HUES64 (cell line): ENCODE measurements around the gene ZNF248.
"Not testable (repeated sequence)": the region's sequence is repeated elsewhere in the genome, so short reads cannot be mapped to it uniquely, and the experiment has no call there.

Experiments used
- H3K27ac ChIP-seq: 2 replicates; pipeline ENCODE4 v1.7.0; 2013; ENCODE audit warnings: low read depth, low read length, inconsistent platforms
- H3K27me3 ChIP-seq: 2 replicates; pipeline ENCODE4 v1.6.1; 2013; ENCODE audit warnings: mild to moderate bottlenecking, low read length; ENCODE audit not compliant: insufficient read depth
- H3K36me3 ChIP-seq: 2 replicates; pipeline ENCODE4 v1.6.1; 2013; ENCODE audit warnings: mild to moderate bottlenecking, low read length; ENCODE audit not compliant: insufficient read depth
- H3K4me1 ChIP-seq: 2 replicates; pipeline ENCODE4 v1.6.1; 2013; ENCODE audit warnings: mild to moderate bottlenecking, low read length, moderate library complexity; ENCODE audit not compliant: insufficient read depth
- H3K4me3 ChIP-seq: 2 replicates; pipeline ENCODE4 v1.5.1; 2013; ENCODE audit warnings: mild to moderate bottlenecking, low read length, moderate library complexity
- H3K9ac ChIP-seq: 2 replicates; pipeline ENCODE4 v1.6.1; 2013; ENCODE audit warnings: mild to moderate bottlenecking, low read depth, low read length
- H3K9me3 ChIP-seq: 2 replicates; pipeline ENCODE4 v1.6.1; 2013; ENCODE audit warnings: low read depth, low read length; ENCODE audit not compliant: insufficient read depth
- WGBS: fragments of 150-250, 120-280 bp; methylation state at CpG from one replicate; pipeline ENCODE4 v1.1.7; 2013; ENCODE audit warnings: missing lambda C conversion rate; 5-methylcytosine and 5-hydroxymethylcytosine counted together

ZNF248 gene

GRCh38 chr10:37865957-37866803, 8.8 kb upstream of the ZNF248 start:
- Histone ChIP-seq H3K27ac (no peak overlapping the region), H3K9ac (no peak overlapping the region), H3K4me3 (no peak overlapping the region), H3K27me3 (no peaks in the 10 kb centered on the region), H3K36me3 (no peaks in the 10 kb centered on the region), H3K9me3 (peaks cover 80% of the 10 kb centered on the region), H3K4me1 (no peaks in the 10 kb centered on the region)
- WGBS, result 76% methylated on average over 9 of the region's 9 CpGs

GRCh38 chr10:37865264-37865663, 7.9 kb upstream of the ZNF248 start:
- Histone ChIP-seq H3K9me3 (peaks cover 81% of the 10 kb centered on the region), H3K36me3 (no peaks in the 10 kb centered on the region), H3K4me3 (no peak overlapping the region), H3K4me1 (no peaks in the 10 kb centered on the region), H3K27ac (no peak overlapping the region), H3K27me3 (no peaks in the 10 kb centered on the region), H3K9ac (no peak overlapping the region)
- WGBS, result 68% methylated on average over 3 of the region's 3 CpGs

- no peak overlapping the region for H3K4me3 ChIP-seq
- H3K4me1 ChIP-seq, result peaks cover 4% of the 10 kb centered on the region; the same call in 1 of the 2 replicates
- no peak overlapping the region for H3K9ac ChIP-seq
Observed at GRCh38 chr10:37860494-37861190, 3.2 kb upstream of the ZNF248 start.

DNA sequence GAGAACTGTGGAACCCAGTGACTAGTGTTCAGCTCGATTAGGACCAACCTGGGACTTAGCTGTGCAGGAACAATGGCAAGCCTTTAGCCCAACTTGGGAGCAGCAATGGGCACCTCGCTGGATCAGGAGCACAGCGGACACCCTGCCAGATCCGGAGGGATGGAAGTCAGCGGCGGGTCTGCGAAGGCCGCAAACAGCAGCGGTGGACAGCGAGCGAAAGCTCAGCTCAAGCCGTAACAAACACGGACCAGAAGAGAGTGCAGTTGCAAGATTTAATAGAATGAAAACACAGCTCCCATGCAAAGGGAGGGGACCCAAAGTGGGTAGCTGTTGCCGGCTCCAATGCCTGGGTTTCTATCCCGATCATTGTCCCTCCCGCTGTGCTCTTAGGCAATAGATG, 1.9 kb upstream of the ZNF248 start:
- not testable (repeated sequence) for H3K4me3 ChIP-seq, H3K27me3 ChIP-seq, H3K36me3 ChIP-seq, H3K9ac ChIP-seq, H3K27ac ChIP-seq, H3K4me1 ChIP-seq
- WGBS, result 91% methylated on average over 16 of the region's 16 CpGs
- H3K9me3 ChIP-seq, result peaks cover 42% of the 10 kb centered on the region

More at GRCh38 chr10:37860494-37861190, 3.2 kb upstream of the ZNF248 start:
- Histone ChIP-seq H3K27ac (no peak overlapping the region), H3K9me3 (peaks cover 48% of the 10 kb centered on the region), H3K27me3 (peaks cover 5% of the 10 kb centered on the region; the same call in 1 of the 2 replicates), H3K36me3 (no peaks in the 10 kb centered on the region)
- 67% methylated on average over 2 of the region's 2 CpGs for WGBS

- 0 out of 2 replicates have a peak, but pooled peaks cover 3% of the 10 kb centered on the region for H3K36me3 ChIP-seq
- H3K27me3 ChIP-seq, result peaks cover 5% of the 10 kb centered on the region; the same call in 1 of the 2 replicates
- peaks cover 4% of the 10 kb centered on the region; the same call in 1 of the 2 replicates for H3K4me1 ChIP-seq
- H3K27ac ChIP-seq, result no peak overlapping the region
- H3K9me3 ChIP-seq, result peaks cover 28% of the 10 kb centered on the region
- WGBS, result 53% methylated on average over 16 of the region's 16 CpGs
- H3K4me3 ChIP-seq, result peak overlapping the region; percentile 93
- peak overlapping the region; percentile 88 for H3K9ac ChIP-seq
Observed at GRCh38 chr10:37856881-37857286, 526 bp downstream of the ZNF248 start.

DNA sequence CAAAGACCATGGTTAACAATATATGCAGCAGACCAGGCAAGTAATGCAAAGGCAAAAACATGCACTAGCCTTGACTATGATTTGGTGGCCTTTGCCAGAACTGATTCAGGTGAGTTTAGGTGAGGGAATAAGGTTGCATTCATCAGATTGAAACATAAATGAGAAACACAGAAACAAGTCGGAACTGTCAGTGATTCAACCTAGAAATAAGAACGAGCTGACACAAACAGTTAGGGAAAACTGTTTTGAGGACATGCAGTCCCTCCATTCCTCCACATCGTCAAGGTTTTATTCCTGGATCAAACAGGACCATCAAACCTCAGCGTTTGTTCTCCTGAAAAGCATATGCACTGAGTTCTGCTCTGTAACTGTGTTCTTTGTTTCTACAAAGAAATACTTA, 1.8 kb downstream of the ZNF248 start:
- H3K36me3 ChIP-seq, result 0 out of 2 replicates have a peak, but pooled peaks cover 3% of the 10 kb centered on the region
- peaks cover 17% of the 10 kb centered on the region; the same call in 1 of the 2 replicates for H3K9me3 ChIP-seq
- 88% methylated on average over 4 of the region's 4 CpGs for WGBS
- H3K4me3 ChIP-seq, result no peak overlapping the region
- H3K4me1 ChIP-seq, result peaks cover 4% of the 10 kb centered on the region; the same call in 1 of the 2 replicates
- no peak overlapping the region for H3K9ac ChIP-seq
- no peak overlapping the region for H3K27ac ChIP-seq
- H3K27me3 ChIP-seq, result peaks cover 5% of the 10 kb centered on the region; the same call in 1 of the 2 replicates

GRCh38 chr10:37854626-37855025, 2.8 kb downstream of the ZNF248 start:
- Histone ChIP-seq H3K36me3 (0 out of 2 replicates have a peak, but pooled peaks cover 3% of the 10 kb centered on the region), H3K4me3 (no peak overlapping the region), H3K9me3 (peaks cover 14% of the 10 kb centered on the region; the same call in 1 of the 2 replicates), H3K9ac (no peak overlapping the region), H3K4me1 (peaks cover 4% of the 10 kb centered on the region; the same call in 1 of the 2 replicates), H3K27me3 (peaks cover 5% of the 10 kb centered on the region; the same call in 1 of the 2 replicates), H3K27ac (no peak overlapping the region)

DNA sequence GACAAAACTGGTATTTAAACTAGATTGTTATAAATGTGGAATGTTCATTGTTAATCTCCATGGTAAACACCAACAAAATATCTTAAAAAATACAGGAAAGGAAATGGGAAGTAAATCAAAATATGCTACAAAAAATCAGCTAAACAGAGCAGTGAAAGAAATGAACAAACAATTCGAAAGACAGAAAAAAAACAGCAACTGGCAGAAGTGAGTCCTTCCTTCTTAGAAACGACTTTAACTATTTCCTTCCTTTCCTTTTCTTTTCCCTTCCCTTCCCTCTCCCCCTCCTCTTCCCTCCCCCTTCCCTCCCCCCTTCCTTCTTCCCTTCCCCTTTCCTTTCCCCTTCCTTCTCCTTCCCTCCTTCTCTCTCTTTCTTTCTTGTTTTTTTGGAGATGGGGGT, 12.8 kb downstream of the ZNF248 start:
- Histone ChIP-seq H3K27ac (no peak overlapping the region), H3K9me3 (peaks cover 78% of the 10 kb centered on the region), H3K4me1 (no peaks in the 10 kb centered on the region), H3K4me3 (no peak overlapping the region), H3K36me3 (peaks cover 8% of the 10 kb centered on the region; the same call in 1 of the 2 replicates), H3K27me3 (no peaks in the 10 kb centered on the region), H3K9ac (no peak overlapping the region)
- 80% methylated on average over 2 of the region's 2 CpGs for WGBS

DNA sequence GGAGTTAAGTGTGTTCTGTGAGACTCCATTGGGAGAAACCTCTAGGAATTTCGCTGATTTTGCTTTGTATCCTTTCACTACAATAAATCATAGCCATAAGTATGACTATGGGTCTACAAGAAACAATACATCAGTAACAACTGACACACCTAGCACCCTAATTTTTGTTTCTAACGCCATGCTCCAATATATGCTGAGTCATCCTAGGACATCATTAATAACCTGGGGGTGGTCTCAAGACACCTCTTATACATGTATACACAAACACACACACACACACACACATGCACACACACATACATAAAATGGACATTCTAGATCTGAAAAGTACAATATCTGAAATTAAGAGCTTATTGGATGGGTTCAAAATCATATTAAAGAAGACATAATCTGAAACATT, 18.2 kb downstream of the ZNF248 start:
- no peak overlapping the region for H3K9ac ChIP-seq
- H3K36me3 ChIP-seq, result peaks cover 53% of the 10 kb centered on the region
- 80% methylated on average over 2 of the region's 2 CpGs for WGBS
- peaks cover 92% of the 10 kb centered on the region for H3K9me3 ChIP-seq
- H3K4me3 ChIP-seq, result no peak overlapping the region
- no peaks in the 10 kb centered on the region for H3K27me3 ChIP-seq
- H3K4me1 ChIP-seq, result no peaks in the 10 kb centered on the region
- no peak overlapping the region for H3K27ac ChIP-seq

- peak overlapping the region; percentile 13; the same call in 1 of the 2 replicates for H3K4me3 ChIP-seq
Observed at GRCh38 chr10:37831495-37832333, 25.7 kb downstream of the ZNF248 start.

More at GRCh38 chr10:37831495-37832333, 25.7 kb downstream of the ZNF248 start:
- Histone ChIP-seq H3K27me3 (no peaks in the 10 kb centered on the region), H3K36me3 (peaks cover 84% of the 10 kb centered on the region), H3K4me1 (no peaks in the 10 kb centered on the region), H3K9me3 (peaks cover 100% of the 10 kb centered on the region), H3K27ac (no peak overlapping the region), H3K9ac (no peak overlapping the region)
- 100% methylated on average over 1 of the region's 4 CpGs for WGBS
